Gastrocnemius medialis (tissue), 4 donors: ENCODE results near the gene WDFY4. TPM values are rescaled to one million over a fixed set of nuclear protein-coding genes. Genes with fewer than 3 reads are reported as not detected.

Experiments used
- microRNA-seq, 2 donors: library from miRNA; unstranded; fragments of <30 nt; microRNA quantifications; one replicate each; pipeline ENCODE4, GENCODE V29; 2016; ENCODE audit warnings: borderline replicate concordance in 2 of 2
- total RNA-seq, 4 donors: library from RNA; depleted of rRNA; stranded (reverse); fragments of >200 nt; gene quantifications; one replicate each; pipeline versions ENCODE4 v1.1.0 to v1.2.3, GENCODE V29; 2016

WDFY4 gene
- total RNA-seq, 4 donors from 2014 or later, result 0.29 to 0.94 (median 0.59) TPM

Small RNA genes within 50 kb of the gene (microRNA-seq; reads per million reads assigned to microRNA genes)
- 0 reads per million in 2 donors for gene MIR4294

Other genes starting within 250 kb of the WDFY4 start
- under 1 TPM in 3 of 4 donors, not detected in 1; 0.69 to 0.92 (median 0.72) TPM for gene ARHGAP22, start 79.8 kb upstream of the WDFY4 start, total RNA-seq